Glomerular endothelial cell (primary cell): ENCODE results near the gene PPP1R12B. TPM values are rescaled to one million over a fixed set of nuclear protein-coding genes. Genes with fewer than 3 reads are reported as not detected.

ENCODE experiments used
- total RNA-seq: library from RNA; depleted of rRNA; stranded (reverse); fragments of >200 nt; gene quantifications from 2 replicates; pipeline ENCODE4 v1.2.3, GENCODE V29; 2015

The PPP1R12B gene
- total RNA-seq, 1 donor from 2014 or later: 8.1 TPM

Other genes with a start within 250 kb of the PPP1R12B start
- gene GPR37L1, start 225.8 kb upstream of the PPP1R12B start, total RNA-seq: 0.06 TPM in 1 of 2 replicates, not detected in the other
- gene ARL8A, start 204.0 kb upstream of the PPP1R12B start, total RNA-seq: 60.0 and 68.8 TPM in 2 replicates
- gene PTPN7, start 188.1 kb upstream of the PPP1R12B start, total RNA-seq: 1.2 TPM in 1 of 2 replicates, not detected in the other
- gene LGR6, start 154.9 kb upstream of the PPP1R12B start, total RNA-seq: not detected in 2 replicates
- gene UBE2T, start 6.8 kb upstream of the PPP1R12B start, total RNA-seq: 24.3 and 28.6 TPM in 2 replicates